ENCODE measurements around the gene TMEM150C.
"Not testable (repeated sequence)": the region's sequence is repeated elsewhere in the genome, so short reads cannot be mapped to it uniquely, and the experiment has no call there.

TMEM150C gene

DNA sequence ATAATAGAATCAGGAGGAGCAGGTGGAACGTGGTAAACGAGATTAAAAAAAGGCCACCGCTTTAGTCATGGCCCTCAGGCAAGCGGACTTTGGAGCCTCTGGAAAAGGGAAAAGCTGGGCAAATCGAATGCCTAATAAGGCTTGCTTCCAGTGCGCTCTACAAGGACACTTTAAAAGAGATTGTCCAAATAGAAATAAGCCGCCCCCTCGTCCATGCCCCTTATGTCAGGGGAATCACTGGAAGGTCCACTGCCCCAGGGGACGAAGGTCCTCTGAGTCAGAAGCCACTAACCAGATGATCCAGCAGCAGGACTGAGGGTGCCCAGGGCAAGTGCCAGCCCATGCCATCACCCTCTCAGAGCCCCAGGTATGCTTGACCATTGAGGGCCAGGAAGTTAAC is 84.3 kb downstream of the TMEM150C start:
- DNase-seq (ENCODE audit: low spot score); FAIRE-seq: not testable (repeated sequence)

DNA sequence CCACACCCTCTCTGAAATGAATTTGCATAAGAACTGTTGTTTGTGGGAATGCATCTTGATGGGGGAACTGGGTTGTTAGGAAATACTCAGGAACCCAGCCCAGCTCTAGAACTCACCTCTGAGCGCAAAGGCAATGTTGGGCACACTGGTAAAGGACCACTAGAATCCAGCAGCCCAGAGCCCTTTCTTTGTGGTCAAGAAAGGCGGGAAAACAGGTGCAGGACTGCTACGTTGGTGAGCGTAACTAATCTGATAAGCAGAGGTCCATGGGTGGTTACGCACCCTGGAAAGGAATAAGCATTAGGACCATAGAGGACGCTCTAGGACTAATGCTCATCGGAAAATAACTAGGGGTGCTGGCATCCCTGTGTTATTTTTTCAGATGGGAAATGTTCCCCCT is 85.9 kb downstream of the TMEM150C start:
- FAIRE-seq; DNase-seq (ENCODE audit: low spot score): not testable (repeated sequence)

DNA sequence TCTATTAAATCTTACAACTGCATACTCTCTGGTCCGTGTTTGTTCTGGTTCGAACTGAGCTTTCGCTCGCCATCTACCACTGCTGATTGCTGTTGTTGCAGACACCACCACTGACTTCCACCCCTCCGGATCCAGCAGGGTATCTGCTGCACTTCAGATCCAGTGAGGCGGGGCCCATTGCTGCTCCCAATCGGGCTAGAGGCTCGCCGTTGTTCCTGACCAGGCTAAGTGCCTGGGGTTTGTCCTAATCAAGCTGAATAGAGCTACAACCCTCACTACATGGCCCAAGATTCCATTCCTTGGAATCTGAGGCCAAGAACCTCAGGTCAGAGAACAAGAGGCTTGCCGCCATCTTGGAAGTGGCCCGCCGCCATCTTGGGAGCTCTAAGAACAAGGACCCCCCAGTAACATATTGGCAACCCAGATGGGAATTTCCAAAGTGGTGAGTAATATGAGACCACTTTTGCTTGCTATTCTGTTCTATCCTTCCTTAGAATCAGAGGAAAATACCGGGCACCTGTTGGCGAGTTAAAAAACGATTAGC is 88.1 kb downstream of the TMEM150C start:
- no peak for FAIRE-seq
- no peak for DNase-seq (ENCODE audit: low spot score)

DNA sequence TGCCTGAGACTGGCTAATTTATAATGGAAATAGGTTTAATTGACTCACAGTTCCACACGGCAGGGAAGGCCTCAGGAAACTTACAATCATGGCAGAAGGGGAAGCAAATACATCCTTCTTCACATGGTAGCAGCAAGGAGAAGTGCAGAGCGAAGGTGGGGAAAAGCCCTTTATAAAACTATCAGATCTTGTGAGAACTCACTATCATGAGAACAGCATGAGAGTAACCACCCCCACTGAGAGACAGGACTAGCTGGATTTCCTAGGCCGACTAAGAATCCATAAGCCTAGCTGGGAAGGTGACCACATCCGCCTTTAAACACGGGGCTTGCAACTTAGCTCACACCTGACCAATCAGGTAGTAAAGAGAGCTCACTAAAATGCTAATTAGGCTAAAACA is 88.7 kb downstream of the TMEM150C start:
- FAIRE-seq, result not testable (repeated sequence)

DNA sequence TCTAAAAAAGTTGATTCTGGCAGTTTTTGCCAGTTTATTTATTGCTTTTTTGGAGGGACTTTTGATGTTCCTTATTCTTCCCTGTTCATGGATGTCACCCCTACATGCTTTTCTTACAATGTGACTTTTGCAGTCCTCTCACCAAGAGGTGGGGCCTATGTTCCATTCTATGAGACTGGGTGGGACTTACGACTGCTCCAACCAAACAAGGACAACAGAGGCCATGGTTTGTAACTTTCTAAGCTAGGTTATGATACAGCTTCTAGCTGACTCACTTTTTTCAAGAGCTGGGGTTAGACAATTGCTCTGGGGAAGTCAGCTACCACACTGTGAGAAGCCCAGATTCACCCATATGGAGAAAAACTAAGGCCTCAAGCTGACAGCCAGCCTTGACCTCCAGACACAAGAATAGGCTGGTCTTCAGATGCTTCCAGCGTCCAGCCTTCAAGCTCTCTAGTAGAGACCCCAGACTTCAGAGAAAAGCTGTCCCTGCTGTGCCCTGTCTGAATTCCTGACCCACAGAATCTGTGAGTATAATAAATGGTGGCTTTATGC is 91.9 kb downstream of the TMEM150C start:
- no peak for DNase-seq (ENCODE audit: low spot score)

More for the DNA sequence above, 88.7 kb downstream of the TMEM150C start:
- not testable (repeated sequence) for DNase-seq (ENCODE audit: low spot score)

DNA sequence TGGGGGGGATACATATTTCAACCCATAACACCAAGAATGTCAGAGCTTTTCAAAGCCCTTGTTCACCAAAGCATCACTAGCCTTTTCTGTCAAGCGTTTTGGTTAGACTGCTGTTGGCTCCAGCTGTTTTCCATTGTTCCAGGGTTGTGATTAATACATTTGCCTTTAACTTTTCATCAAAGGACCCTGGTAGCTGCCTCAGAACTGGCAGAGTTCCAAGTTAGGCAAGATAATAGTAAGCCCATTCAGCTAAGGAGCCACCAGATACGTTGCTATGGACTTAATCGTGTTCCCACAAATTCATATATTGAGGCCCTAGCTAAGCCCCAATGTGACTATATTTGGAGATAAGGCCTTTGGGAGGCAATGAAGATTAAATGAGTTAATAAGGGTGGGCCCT is 94.3 kb downstream of the TMEM150C start:
- no peak for DNase-seq (ENCODE audit: low spot score)

More for the DNA sequence above, 91.9 kb downstream of the TMEM150C start:
- no peak for FAIRE-seq

DNA sequence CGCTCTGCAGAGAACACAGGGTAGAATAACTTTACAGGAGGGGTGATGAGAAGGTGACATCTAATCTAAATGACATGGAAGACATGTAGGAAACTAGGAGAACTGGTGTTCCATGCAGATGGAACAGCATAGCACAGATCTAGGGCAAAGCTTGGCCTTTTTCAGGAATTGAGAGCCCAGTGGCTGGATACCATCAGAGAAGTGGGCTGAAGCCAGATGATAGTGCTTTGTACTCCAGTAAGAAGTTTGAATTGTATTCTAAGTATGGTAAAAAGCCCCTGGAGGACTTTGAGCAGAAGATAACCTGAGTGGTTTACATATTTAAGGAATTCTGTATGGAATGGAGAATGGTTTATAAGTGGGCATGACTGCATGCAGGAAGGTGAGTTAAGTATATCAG is 98.6 kb downstream of the TMEM150C start:
- DNase-seq (ENCODE audit: low spot score) (no peak), FAIRE-seq (no peak)

More for the DNA sequence above, 94.3 kb downstream of the TMEM150C start:
- no peak for FAIRE-seq

DNA sequence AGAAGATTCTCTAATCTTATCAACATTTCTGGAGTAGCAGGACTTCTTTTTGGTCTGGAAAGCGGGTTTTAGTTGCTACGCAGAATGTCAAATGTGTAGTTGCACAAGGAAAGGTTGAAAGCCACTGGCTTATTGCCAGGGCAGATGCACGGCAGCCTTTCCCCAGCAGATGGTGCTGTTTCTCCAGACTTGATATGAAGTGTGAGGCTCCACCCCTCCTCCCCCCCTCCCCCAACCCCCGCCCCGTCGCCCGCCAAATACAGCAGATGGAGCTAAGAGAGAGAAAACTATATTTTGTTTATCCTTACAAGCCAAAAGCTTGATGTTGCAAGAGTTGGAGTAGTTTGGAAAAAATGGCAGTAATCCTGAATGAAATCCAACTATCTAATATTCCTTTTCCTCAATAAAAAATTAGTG is 99.4 kb downstream of the TMEM150C start:
- DNase-seq (ENCODE audit: low spot score), result peak; percentile 84
- no peak for FAIRE-seq

DNA sequence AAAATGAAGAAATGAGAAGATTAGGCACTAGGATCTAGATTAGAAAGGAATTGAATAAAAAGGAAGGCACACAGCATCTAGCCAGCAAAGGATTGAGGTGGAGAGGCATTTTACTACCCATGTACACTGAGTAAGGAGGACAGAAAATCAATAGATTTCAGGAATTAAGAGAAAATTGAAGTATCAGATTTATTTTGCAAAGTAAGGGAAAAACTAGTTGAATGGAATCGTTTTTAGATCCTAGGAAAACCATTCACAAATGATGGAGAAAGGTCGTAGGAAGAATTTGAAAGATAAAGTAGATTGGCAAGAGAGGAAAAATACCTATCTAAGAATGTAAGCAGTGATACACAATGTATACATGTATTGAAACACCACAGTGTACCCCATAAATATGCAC is 100.1 kb downstream of the TMEM150C start:
- no peak for DNase-seq (ENCODE audit: low spot score)

DNA sequence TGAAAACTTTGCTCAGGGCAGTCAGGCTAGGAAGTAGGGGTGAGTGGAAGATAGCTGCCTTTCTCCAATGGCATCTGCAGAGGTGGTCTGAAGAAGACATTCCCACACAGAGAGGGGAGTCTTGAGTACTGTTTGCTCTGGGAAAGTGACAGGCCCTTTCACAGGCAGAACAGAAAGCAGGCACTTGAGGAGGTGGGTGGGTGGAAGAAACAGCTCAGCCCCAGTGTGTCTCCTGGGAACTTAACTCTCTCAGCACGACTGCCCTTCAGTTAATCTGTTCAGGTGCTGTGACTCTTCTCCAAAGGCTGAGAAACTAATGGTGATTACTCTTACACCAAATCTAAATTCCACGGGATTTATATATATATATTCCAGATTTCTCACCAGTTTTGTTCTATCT is 103.1 kb downstream of the TMEM150C start:
- FAIRE-seq (no peak), DNase-seq (ENCODE audit: low spot score) (no peak)

More for the DNA sequence above, 100.1 kb downstream of the TMEM150C start:
- no peak for FAIRE-seq

DNA sequence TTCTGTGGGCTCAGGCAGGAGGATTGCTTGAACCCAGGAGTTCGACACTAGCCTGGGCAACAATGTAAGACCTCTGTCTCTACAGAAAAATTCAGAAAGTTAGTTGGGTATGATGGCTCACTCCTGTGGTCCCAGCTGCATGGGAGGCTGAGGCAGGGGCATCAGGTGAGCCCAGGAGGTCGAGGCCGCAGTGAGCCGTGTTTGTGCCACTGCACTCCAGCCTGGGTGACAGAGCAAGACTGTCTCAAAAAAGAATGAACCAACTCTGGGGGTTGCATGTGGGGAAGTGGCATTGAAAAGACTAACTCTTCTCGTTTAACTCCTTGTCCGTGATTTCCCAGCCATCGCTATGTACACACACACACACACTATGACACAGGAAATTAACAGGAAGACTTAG is 104.5 kb downstream of the TMEM150C start:
- DNase-seq (ENCODE audit: low spot score) (no peak), FAIRE-seq (no peak)

DNA sequence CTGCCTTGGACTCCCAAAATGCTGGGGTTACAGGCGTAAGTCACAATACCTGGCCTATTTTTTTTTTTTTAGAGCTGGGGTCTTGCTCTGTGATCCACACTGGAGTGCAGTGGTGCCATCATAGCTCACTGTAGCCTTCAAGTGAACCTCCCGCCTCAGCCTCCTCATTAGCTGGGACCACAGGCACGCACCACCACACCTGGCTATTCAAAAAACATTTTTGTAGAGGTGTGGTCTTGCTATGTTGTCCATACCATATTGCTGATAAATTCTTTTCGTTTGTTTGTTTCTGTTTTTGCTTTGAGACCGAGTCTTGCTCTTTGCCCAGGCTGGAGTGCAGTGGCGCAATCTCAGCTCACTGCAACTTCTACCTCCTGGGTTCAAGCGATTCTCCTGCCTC is 109.8 kb downstream of the TMEM150C start:
- FAIRE-seq (no peak), DNase-seq (ENCODE audit: low spot score) (no peak)

DNA sequence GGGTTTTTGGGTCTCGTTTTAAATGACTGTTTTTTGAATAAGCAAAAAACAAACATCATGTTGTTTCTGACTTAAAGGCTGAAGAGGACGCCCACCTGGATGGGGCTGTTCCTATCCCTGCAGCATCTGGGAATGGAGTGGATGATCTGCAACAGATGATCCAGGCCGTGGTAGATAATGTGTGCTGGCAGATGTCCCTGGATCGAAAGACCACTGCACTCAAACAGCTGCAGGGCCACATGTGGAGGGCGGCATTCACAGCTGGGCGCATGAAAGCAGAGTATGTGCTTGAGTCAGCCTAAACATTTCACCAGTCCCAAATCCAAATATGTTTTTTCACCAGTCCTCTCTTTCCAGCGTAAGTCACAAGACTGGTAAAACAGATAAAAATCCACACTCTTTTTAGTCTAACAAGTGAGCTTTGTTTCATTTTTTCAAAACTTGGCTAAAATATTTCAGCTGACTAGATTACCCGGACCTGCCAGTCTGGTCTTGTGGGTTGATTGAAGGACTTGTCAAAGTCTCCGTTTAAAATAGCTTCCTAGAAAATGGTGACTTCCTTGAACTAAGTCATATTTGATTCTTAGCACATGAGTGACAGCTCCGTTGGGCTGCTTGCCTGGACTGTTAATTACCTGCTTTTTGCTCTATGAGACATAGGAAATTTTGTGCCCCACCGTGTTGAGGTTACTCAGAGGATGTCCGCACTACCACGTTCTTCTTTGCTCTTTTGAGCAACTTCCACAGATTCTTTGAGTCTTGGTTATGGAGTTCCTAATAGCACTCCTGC is 110.6 kb downstream of the TMEM150C start:
- FAIRE-seq (no peak), DNase-seq (ENCODE audit: low spot score) (no peak)

DNA sequence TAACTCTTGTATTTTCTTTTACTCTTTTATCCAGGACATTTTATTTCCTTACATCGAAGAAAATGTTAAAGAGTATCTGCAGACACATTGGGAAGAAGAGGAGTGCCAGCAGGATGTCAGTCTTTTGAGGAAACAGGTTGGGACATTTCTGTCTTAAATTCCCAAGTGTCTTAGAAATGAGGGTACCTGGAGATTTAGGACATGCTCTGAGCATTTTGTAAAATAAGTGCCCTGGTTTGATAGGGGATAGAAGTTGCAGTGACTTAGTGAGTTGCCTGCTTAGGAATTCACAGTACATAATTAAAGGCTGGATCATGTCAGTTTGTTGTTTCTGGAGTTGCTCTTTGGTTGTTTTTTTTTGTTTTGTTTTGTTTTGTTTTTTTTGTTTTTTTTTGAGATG is 113.9 kb downstream of the TMEM150C start:
- no peak for FAIRE-seq
- no peak for DNase-seq (ENCODE audit: low spot score)

DNA sequence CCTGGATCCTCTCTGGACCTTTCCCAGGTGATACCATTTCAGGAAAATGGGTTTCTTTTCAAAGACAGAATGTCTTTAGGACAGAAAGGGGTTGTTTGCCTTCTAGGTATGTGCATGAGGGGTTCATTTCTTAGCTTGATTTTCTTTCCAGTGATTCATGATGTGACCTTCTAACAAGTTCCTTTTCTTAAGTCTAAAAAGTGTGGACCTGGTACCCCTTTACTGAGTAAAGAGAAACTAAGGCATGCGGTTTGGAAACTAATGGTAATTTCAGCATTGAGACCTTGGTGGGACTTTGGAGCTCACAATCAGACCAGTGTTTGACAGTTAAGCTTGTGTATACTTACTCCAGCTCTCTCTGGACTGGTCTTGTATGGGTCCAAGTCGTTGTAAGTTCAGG is 122.7 kb downstream of the TMEM150C start:
- DNase-seq (ENCODE audit: low spot score) (no peak), FAIRE-seq (no peak)

DNA sequence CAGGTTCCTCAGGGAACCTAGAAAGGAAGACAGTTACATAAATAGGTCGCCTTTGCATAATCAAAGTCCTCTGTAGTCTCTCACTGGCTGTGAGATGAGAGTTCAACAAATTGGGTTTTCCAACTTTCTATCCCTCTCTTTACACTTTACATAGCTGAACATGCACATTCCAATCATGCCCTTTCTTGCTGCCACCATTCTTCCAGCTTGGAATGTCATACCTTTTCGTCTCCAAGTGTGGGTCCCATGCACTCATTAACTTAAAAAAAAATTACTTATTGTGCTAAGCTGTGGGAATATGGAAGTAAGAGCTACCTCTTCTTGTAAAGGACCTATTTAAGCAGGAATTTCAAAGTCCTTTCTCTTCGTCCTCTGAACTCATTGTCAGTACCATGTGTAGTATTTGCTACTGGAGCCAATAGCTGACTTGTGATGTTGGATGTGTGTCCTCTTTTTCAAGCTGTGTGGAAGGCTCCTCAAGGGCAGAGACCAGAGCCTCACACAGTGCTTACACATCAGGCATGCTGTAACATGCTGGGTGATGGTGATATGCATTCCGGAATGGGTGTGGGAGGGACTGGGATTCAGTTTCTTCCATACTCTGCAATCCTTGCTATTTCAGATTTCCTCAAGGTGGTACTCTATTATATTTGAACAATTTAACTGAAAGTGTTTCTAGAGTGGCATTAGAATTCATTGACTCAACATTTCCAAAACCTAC is 124.3 kb downstream of the TMEM150C start:
- DNase-seq (ENCODE audit: low spot score) (no peak), FAIRE-seq (no peak)

DNA sequence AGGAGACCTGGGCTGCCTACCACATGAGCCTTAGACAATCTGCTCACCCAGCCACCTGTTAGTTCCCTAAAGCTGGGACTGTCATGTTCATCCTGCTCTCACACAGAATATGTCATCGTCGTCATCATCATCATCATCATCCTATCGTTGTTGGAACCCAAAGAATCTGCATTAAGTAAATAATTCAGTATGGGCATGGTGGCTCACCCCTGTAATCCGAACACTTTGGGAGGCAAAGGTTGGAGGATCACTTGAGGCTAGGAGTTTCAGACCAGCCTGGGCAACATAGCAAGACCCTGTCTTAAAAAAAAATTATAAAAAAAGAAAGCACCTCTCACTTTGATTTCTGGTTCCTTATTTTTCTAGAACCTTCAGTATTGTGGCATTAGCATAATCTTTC is 125.0 kb downstream of the TMEM150C start:
- FAIRE-seq (no peak), DNase-seq (ENCODE audit: low spot score) (no peak)

DNA sequence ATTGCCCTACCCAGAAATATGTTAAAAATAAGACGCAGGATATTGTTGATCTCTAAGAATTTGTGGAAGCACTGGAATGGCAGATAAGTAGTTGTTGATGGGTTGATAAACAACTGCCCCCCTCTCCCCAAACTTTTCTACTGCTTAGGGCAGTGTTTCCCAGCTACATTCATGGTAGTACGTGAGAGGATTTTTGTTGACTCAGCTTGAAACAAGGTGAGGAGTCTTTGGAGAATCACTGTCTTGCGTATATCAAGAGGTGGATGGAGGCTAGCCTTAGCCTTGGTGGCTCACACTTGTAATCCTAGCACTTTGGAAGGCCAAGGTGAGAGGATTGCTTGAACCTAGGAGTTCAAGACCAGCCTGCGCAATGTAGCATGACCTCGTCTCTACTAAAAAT is 125.7 kb downstream of the TMEM150C start:
- FAIRE-seq (no peak), DNase-seq (ENCODE audit: low spot score) (no peak)

DNA sequence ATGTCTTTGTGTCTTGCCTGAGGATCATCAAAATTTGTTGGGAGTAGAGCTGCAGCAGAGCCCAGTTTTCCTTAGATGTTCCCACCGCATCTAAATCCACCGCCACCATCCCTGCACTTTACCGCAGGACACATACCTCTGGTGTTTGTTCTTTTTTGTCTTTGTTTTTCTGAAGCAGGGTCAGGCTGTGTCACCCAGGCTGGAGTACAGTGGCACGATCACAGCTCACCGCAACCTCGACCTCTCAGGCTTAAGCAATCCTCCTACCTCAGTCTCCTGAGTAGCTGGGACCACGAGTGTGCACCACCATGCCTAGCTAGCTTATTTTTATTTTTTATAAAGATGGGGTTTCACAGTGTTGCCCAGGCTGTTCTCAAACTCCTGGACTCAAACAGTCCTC is 126.8 kb downstream of the TMEM150C start:
- DNase-seq (ENCODE audit: low spot score) (no peak), FAIRE-seq (no peak)

DNA sequence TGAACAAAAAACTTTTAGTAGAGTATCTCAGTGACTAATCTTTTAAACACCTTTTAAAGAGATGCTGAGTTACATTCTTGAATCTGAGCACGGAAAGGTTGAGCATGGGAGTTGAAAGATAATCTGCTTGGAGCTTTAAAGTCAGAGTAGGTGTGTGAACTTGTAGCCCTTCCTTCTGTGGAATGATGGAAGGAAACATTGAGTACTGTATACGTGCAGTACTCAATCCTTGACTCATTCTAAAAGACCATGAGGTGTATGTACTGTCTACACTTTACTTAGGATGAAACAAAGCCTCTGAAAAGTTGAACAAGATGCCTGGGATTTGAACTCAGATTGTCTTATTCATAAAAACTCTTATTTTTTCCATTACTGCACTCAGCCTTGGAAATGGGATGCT is 128.0 kb downstream of the TMEM150C start:
- FAIRE-seq, result no peak

More for the DNA sequence above, 128.0 kb downstream of the TMEM150C start:
- DNase-seq (ENCODE audit: low spot score), result no peak
